WTC11 (cell line): ENCODE measurements around the gene EEFSEC. TPM values are rescaled to one million over a fixed set of nuclear protein-coding genes. Genes with fewer than 3 reads are reported as not detected.

Source experiments
- ATAC-seq: fragments of 200-7000 bp; cut with Tn5 transposase; 2 replicates; pipeline ENCODE4 v1.10.0; 2021; ENCODE audit warnings: mild to moderate bottlenecking, moderate library complexity
- CTCF ChIA-PET: fragments of 300-600 bp; sonication (Branson Sonifier 250); formaldehyde crosslinking; loops from one replicate; lab custom pipeline; 2021; ENCODE audit warnings: antibody characterized with exemption; lab: Charles Lee
- POLR2A ChIA-PET: fragments of 350-600 bp; sonication (Branson Sonifier 250); formaldehyde crosslinking; loops from one replicate; lab custom pipeline; 2021; ENCODE audit warnings: antibody characterized with exemption; lab: Charles Lee
- DNase-seq: peaks from one replicate; pipeline ENCODE4 v3.0.0; 2021; ENCODE audit warnings: low spot score
- H3K27ac Mint-ChIP-seq: 2 replicates; pipeline ENCODE4 v1.8.0; 2021; ENCODE audit warnings: mixed read lengths
- H3K27me3 Mint-ChIP-seq: 2 replicates; pipeline ENCODE4 v1.8.0; 2021; ENCODE audit warnings: low read depth, mild to moderate bottlenecking, moderate library complexity, mixed read lengths
- H3K36me3 Mint-ChIP-seq: 2 replicates; pipeline ENCODE4 v1.8.0; 2021; ENCODE audit warnings: mixed read lengths
- H3K4me1 Mint-ChIP-seq: 2 replicates; pipeline ENCODE4 v1.8.0; 2022; ENCODE audit warnings: mixed read lengths
- H3K4me3 Mint-ChIP-seq: 2 replicates; pipeline ENCODE4 v1.8.0; 2021; ENCODE audit warnings: mild to moderate bottlenecking, moderate library complexity, mixed read lengths
- H3K9me3 Mint-ChIP-seq: 2 replicates; pipeline ENCODE4 v1.8.0; 2021; ENCODE audit warnings: mixed read lengths
- AR ChIP-seq: fragments of 250-450 bp; sonication (Bioruptor Pico); IDR thresholded peaks from 2 replicates; pipeline ENCODE4 v1.9.0; 2021; ENCODE audit warnings: mild to moderate bottlenecking
- E2F1 ChIP-seq: sonication (generic); formaldehyde crosslinking; IDR thresholded peaks from 2 replicates; pipeline ENCODE4 v1.8.0; 2022; ENCODE audit warnings: mild to moderate bottlenecking, missing genetic modification reagents
- FOXP1 ChIP-seq: sonication (generic); formaldehyde crosslinking; IDR thresholded peaks from 2 replicates; pipeline ENCODE4 v1.8.0; 2022; ENCODE audit warnings: missing genetic modification reagents, mild to moderate bottlenecking, moderate library complexity, borderline replicate concordance
- GRHL2 ChIP-seq: fragments of 250-450 bp; sonication (Bioruptor Pico); IDR thresholded peaks from 2 replicates; pipeline ENCODE4 v1.8.0; 2022; ENCODE audit warnings: mild to moderate bottlenecking, moderate library complexity; ENCODE audit not compliant: insufficient replicate concordance, severe bottlenecking
- GTF2I ChIP-seq: fragments of 250-450 bp; sonication (Bioruptor Pico); conservative IDR thresholded peaks from 2 replicates; pipeline ENCODE4 v1.4.0; 2021; ENCODE audit warnings: mild to moderate bottlenecking
- JAZF1 ChIP-seq: fragments of 250-450 bp; sonication (Bioruptor Pico); IDR thresholded peaks from 2 replicates; pipeline ENCODE4 v1.9.0; 2021; ENCODE audit warnings: moderate library complexity, mild to moderate bottlenecking, inconsistent platforms
- KAT7 ChIP-seq: sonication (generic); formaldehyde crosslinking; IDR thresholded peaks from 2 replicates; pipeline ENCODE4 v1.8.1; 2023; ENCODE audit warnings: missing genetic modification reagents, mild to moderate bottlenecking, borderline replicate concordance
- NR1H2 ChIP-seq: sonication (generic); formaldehyde crosslinking; IDR thresholded peaks from 2 replicates; pipeline ENCODE4 v1.9.0; 2021; ENCODE audit warnings: mild to moderate bottlenecking, moderate library complexity, missing genetic modification reagents
- NR2C2 ChIP-seq: sonication (generic); formaldehyde crosslinking; IDR thresholded peaks from 2 replicates; pipeline ENCODE4 v1.8.0; 2022; ENCODE audit warnings: mild to moderate bottlenecking, missing genetic modification reagents
- NR3C1 ChIP-seq: sonication (generic); formaldehyde crosslinking; conservative IDR thresholded peaks from 2 replicates; pipeline ENCODE4 v1.8.1; 2023; ENCODE audit warnings: low read depth, mild to moderate bottlenecking, missing genetic modification reagents
- RORB ChIP-seq: fragments of 250-450 bp; sonication (Bioruptor Pico); IDR thresholded peaks from 2 replicates; pipeline ENCODE4 v1.9.0; 2021; ENCODE audit warnings: mild to moderate bottlenecking
- SMAD4 ChIP-seq: sonication (generic); formaldehyde crosslinking; IDR thresholded peaks from 2 replicates; pipeline ENCODE4 v1.8.0; 2022; ENCODE audit warnings: mild to moderate bottlenecking, missing genetic modification reagents
- ZNF219 ChIP-seq: sonication (generic); formaldehyde crosslinking; IDR thresholded peaks from 2 replicates; pipeline ENCODE4 v1.8.0; 2023; ENCODE audit warnings: missing genetic modification reagents, mild to moderate bottlenecking, borderline replicate concordance
- ZNF281 ChIP-seq: sonication (generic); formaldehyde crosslinking; IDR thresholded peaks from 2 replicates; pipeline ENCODE4 v1.8.0; 2023; ENCODE audit warnings: mild to moderate bottlenecking, missing genetic modification reagents
- ZNF423 ChIP-seq: fragments of 250-450 bp; sonication (Bioruptor Pico); IDR thresholded peaks from 2 replicates; pipeline ENCODE4 v2.1.2; 2022; ENCODE audit warnings: mild to moderate bottlenecking, moderate library complexity
- total RNA-seq: library from RNA; stranded (reverse); gene quantifications from 3 replicates; pipeline ENCODE4 v1.2.3, GENCODE V29; 2021
- TF ChIP-seq, protein P1 (sequence below): sonication (generic); formaldehyde crosslinking; IDR thresholded peaks from 2 replicates; pipeline ENCODE4 v1.8.1; 2022; ENCODE audit warnings: mild to moderate bottlenecking, moderate library complexity, missing genetic modification reagents
- TF ChIP-seq, protein P2 (sequence below): sonication (generic); formaldehyde crosslinking; IDR thresholded peaks from 2 replicates; pipeline ENCODE4 v1.8.1; 2022; ENCODE audit warnings: low read depth, mild to moderate bottlenecking, moderate library complexity, missing genetic modification reagents, borderline replicate concordance
- TF ChIP-seq, protein P3 (sequence below): sonication (generic); formaldehyde crosslinking; IDR thresholded peaks from 2 replicates; pipeline ENCODE4 v1.8.0; 2022; ENCODE audit warnings: mild to moderate bottlenecking, missing genetic modification reagents
- TF ChIP-seq, protein P4 (sequence below): sonication (generic); formaldehyde crosslinking; IDR thresholded peaks from 2 replicates; pipeline ENCODE4 v1.8.0; 2022; ENCODE audit warnings: mild to moderate bottlenecking, missing genetic modification reagents
- TF ChIP-seq, protein P5 (sequence below): sonication (generic); formaldehyde crosslinking; conservative IDR thresholded peaks from 2 replicates; pipeline ENCODE4 v1.8.1; 2023; ENCODE audit warnings: mild to moderate bottlenecking, low read depth, missing genetic modification reagents, moderate library complexity

The EEFSEC gene
- total RNA-seq, 1 experiment from 2014 or later = 13.7 TPM

DNA sequence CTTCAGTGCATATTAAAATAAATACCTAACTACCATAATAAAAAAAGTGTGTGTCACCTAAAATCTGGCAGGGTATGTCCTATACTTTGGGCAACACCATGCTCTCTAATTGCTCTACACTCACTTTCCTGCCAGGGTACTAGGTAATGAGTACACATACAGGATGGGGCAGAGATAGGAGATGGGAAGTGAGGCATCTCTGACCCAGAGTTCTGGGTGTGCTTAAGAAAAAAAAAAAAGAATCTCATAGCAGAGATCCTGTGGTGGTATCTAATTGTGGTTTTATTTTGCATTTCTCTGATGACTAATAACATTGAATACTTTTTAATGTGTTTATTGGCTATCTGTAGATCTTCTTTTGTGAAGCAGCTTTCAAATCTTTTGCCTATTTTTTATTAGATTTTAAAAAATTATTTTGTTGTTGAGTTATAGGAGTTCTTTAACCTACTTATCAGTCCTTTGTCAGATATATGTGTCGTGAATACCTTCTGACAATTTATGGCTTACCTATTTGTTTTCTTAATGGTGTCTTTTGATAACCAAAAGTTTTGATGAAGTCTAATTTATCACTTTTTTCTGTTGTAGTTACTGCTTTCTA is 48.0 kb downstream of the EEFSEC start:
- Mint-ChIP-seq H3K27me3 (no peaks in the 10 kb centered on the region), H3K27ac (no peak overlapping the region), H3K4me3 (no peak overlapping the region), H3K4me1 (peaks cover 43% of the 10 kb centered on the region), H3K36me3 (no peaks in the 10 kb centered on the region), H3K9me3 (no peaks in the 10 kb centered on the region)
- ChIA-PET CTCF (interaction anchor here (1.2 kb wide), 1 partner anchor 25 kb away, joined by 4 read pairs; no protein-coding TSS in a partner anchor), POLR2A (no interaction called here)
- ATAC-seq = no peak
- DNase-seq = no peak
- no peak for TF ChIP-seq GTF2I
- TF ChIP-seq RORB (CRISPR knock-in tag) = no peak
- TF ChIP-seq ZNF219 (CRISPR knock-in tag) = no peak
- TF ChIP-seq, protein P1, sequence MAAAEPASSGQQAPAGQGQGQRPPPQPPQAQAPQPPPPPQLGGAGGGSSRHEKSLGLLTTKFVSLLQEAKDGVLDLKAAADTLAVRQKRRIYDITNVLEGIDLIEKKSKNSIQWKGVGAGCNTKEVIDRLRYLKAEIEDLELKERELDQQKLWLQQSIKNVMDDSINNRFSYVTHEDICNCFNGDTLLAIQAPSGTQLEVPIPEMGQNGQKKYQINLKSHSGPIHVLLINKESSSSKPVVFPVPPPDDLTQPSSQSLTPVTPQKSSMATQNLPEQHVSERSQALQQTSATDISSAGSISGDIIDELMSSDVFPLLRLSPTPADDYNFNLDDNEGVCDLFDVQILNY = no peak
- TF ChIP-seq, protein P2, sequence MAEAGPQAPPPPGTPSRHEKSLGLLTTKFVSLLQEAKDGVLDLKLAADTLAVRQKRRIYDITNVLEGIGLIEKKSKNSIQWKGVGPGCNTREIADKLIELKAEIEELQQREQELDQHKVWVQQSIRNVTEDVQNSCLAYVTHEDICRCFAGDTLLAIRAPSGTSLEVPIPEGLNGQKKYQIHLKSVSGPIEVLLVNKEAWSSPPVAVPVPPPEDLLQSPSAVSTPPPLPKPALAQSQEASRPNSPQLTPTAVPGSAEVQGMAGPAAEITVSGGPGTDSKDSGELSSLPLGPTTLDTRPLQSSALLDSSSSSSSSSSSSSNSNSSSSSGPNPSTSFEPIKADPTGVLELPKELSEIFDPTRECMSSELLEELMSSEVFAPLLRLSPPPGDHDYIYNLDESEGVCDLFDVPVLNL (CRISPR knock-in tag) = no peak
- no peak for TF ChIP-seq ZNF423 (CRISPR knock-in tag)
- TF ChIP-seq GRHL2 (CRISPR knock-in tag) = no peak
- TF ChIP-seq, protein P3, sequence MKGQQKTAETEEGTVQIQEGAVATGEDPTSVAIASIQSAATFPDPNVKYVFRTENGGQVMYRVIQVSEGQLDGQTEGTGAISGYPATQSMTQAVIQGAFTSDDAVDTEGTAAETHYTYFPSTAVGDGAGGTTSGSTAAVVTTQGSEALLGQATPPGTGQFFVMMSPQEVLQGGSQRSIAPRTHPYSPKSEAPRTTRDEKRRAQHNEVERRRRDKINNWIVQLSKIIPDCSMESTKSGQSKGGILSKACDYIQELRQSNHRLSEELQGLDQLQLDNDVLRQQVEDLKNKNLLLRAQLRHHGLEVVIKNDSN (CRISPR knock-in tag) = no peak
- TF ChIP-seq NR3C1 (CRISPR knock-in tag) = no peak
- TF ChIP-seq, protein P4, sequence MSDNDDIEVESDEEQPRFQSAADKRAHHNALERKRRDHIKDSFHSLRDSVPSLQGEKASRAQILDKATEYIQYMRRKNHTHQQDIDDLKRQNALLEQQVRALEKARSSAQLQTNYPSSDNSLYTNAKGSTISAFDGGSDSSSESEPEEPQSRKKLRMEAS (CRISPR knock-in tag) = no peak
- no peak for TF ChIP-seq JAZF1
- TF ChIP-seq NR1H2 (CRISPR knock-in tag) = no peak
- no peak for TF ChIP-seq E2F1 (CRISPR knock-in tag)
- no peak for TF ChIP-seq NR2C2 (CRISPR knock-in tag)
- no peak for TF ChIP-seq KAT7 (CRISPR knock-in tag)
- TF ChIP-seq ZNF281 (CRISPR knock-in tag) = no peak
- TF ChIP-seq AR (CRISPR knock-in tag) = no peak
- TF ChIP-seq, protein P5, sequence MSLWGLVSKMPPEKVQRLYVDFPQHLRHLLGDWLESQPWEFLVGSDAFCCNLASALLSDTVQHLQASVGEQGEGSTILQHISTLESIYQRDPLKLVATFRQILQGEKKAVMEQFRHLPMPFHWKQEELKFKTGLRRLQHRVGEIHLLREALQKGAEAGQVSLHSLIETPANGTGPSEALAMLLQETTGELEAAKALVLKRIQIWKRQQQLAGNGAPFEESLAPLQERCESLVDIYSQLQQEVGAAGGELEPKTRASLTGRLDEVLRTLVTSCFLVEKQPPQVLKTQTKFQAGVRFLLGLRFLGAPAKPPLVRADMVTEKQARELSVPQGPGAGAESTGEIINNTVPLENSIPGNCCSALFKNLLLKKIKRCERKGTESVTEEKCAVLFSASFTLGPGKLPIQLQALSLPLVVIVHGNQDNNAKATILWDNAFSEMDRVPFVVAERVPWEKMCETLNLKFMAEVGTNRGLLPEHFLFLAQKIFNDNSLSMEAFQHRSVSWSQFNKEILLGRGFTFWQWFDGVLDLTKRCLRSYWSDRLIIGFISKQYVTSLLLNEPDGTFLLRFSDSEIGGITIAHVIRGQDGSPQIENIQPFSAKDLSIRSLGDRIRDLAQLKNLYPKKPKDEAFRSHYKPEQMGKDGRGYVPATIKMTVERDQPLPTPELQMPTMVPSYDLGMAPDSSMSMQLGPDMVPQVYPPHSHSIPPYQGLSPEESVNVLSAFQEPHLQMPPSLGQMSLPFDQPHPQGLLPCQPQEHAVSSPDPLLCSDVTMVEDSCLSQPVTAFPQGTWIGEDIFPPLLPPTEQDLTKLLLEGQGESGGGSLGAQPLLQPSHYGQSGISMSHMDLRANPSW (CRISPR knock-in tag) = no peak
- no peak for TF ChIP-seq SMAD4 (CRISPR knock-in tag)
- TF ChIP-seq FOXP1 (CRISPR knock-in tag) = no peak
